Lung (tissue), 12 donors: ENCODE results near the gene FBXO42. TPM values are rescaled to one million over a fixed set of nuclear protein-coding genes. Genes with fewer than 3 reads are reported as not detected.

Experiments
- ATAC-seq: fragments of 200-7000 bp; cut with Tn5 transposase; one replicate; pipeline ENCODE4 v1.9.1; 2020; ENCODE audit warnings: moderate number of reproducible peaks; ENCODE audit not compliant: insufficient read depth, low FRiP score
- DNase-seq, 3 donors: peaks; one replicate each; pipeline ENCODE4 v3.0.0-alpha.2; 2013 to 2017
- H3K27ac ChIP-seq, 2 donors: one replicate each; pipeline ENCODE4 v1.5.1; 2013; ENCODE audit warnings: mild to moderate bottlenecking in 2 of 2, moderate library complexity in 2 of 2, control low read depth in 1 of 2, inconsistent platforms in 1 of 2, low read depth in 1 of 2, low read length in 1 of 2
- H3K27me3 ChIP-seq, 3 donors: one replicate each; pipeline ENCODE4 v1.5.1; 2013; ENCODE audit warnings: low read length in 2 of 3; ENCODE audit not compliant: control insufficient read depth in 3 of 3, insufficient read depth in 3 of 3
- H3K36me3 ChIP-seq, 4 donors: one replicate each; pipeline ENCODE4 v1.5.1; 2013; ENCODE audit warnings: low read length in 4 of 4, mild to moderate bottlenecking in 1 of 4, moderate library complexity in 1 of 4; ENCODE audit not compliant: control insufficient read depth in 4 of 4, insufficient read depth in 4 of 4
- H3K4me1 ChIP-seq, 5 donors: one replicate each; pipeline ENCODE4 v1.5.1; 2013; ENCODE audit warnings: low read length in 5 of 5, mild to moderate bottlenecking in 2 of 5, moderate library complexity in 1 of 5; ENCODE audit not compliant: control insufficient read depth in 5 of 5, insufficient read depth in 5 of 5
- H3K4me3 ChIP-seq: one replicate; pipeline ENCODE4 v1.5.1; 2013; ENCODE audit warnings: mild to moderate bottlenecking, control low read depth, moderate library complexity
- H3K9ac ChIP-seq, 2 donors: one replicate each; pipeline ENCODE4 v1.5.1; 2013; ENCODE audit warnings: low read length in 2 of 2, control low read depth in 1 of 2; ENCODE audit not compliant: insufficient read depth in 1 of 2
- H3K9me3 ChIP-seq, 4 donors: one replicate each; pipeline ENCODE4 v1.5.1; 2013; ENCODE audit warnings: low read length in 3 of 4, mild to moderate bottlenecking in 1 of 4, moderate library complexity in 1 of 4; ENCODE audit not compliant: control insufficient read depth in 4 of 4, insufficient read depth in 3 of 4
- CTCF ChIP-seq: IDR thresholded peaks from 2 replicates; pipeline ENCODE4 v1.5.1; 2012; ENCODE audit warnings: mild to moderate bottlenecking; ENCODE audit errors: control extremely low read depth, extremely low read depth
- WGBS, 2 donors: extraction: QIAGEN DNeasy Blood & Tissue Kit; methylation state at CpG; one replicate each; pipeline ENCODE4 v1.1.7; 2013; 5-methylcytosine and 5-hydroxymethylcytosine counted together
- polyA plus RNA-seq, 2 donors: library from polyadenylated mRNA; stranded (reverse); fragments of 200-250 nt; gene quantifications; one replicate each; pipeline ENCODE4 v1.2.1, GENCODE V29; 2013
- total RNA-seq, 2 donors: library from RNA; depleted of rRNA in 1 of 2; stranded (reverse); fragments of >200 nt in 1 of 2; gene quantifications; one replicate each; pipeline ENCODE4 v1.2.1, GENCODE V29; 2014 to 2021
- donor health status: control.
- donor health status: control.
- donor health status: Bipolar disorder and iron deficiency.
- donor health status: healthy.
- donor health status: DM: yes; HTN: yes; CAD: no.

Gene FBXO42
- total and polyA plus RNA-seq, 4 donors, result 7.3 to 28.6 (median 14.8) TPM

- H3K27me3 ChIP-seq, result no peaks in the 10 kb centered on the region
- peaks cover 0 to 2% (median 0%) of the 10 kb centered on the region in 4 donors for H3K9me3 ChIP-seq
- no peak overlapping the region for H3K4me3 ChIP-seq
- no peak overlapping the region for H3K9ac ChIP-seq
- H3K36me3 ChIP-seq, result peaks cover 0 to 45% (median 12%) of the 10 kb centered on the region in 4 donors
- TF ChIP-seq CTCF, result no peak
- no peak overlapping the region for H3K27ac ChIP-seq
- DNase-seq (peak in 2 of 3 donors; percentile 16 to 31), ATAC-seq (no peak)
- H3K4me1 ChIP-seq, result peaks cover 0 to 25% (median 4%) of the 10 kb centered on the region in 5 donors
- 73 to 79% methylated on average over 7 of the region's 7 CpGs for WGBS, 2 donors
Measured at GRCh38 chr1:16396591-16396990, 44.3 kb upstream of the FBXO42 start.

GRCh38 chr1:16394977-16395376, 42.7 kb upstream of the FBXO42 start:
- H3K36me3 ChIP-seq, result peaks cover 0 to 47% (median 12%) of the 10 kb centered on the region in 4 donors
- WGBS, 2 donors, result 93 to 97% methylated on average over 13 of the region's 13 CpGs
- H3K4me1 ChIP-seq, result peaks cover 0 to 35% (median 7%) of the 10 kb centered on the region in 5 donors
- no peak for ATAC-seq
- H3K4me3 ChIP-seq, result no peak overlapping the region
- peaks cover 0 to 2% (median 0%) of the 10 kb centered on the region in 4 donors for H3K9me3 ChIP-seq
- TF ChIP-seq CTCF, result no peak
- DNase-seq, result no peak
- H3K27ac ChIP-seq, result no peak overlapping the region
- no peak overlapping the region for H3K9ac ChIP-seq
- H3K27me3 ChIP-seq, result no peaks in the 10 kb centered on the region

- H3K27ac ChIP-seq, result no peak overlapping the region
- peaks cover 0 to 35% (median 7%) of the 10 kb centered on the region in 5 donors for H3K4me1 ChIP-seq
- no peak overlapping the region for H3K9ac ChIP-seq
- ATAC-seq (no peak), DNase-seq (no peak)
- peaks cover 0 to 41% (median 12%) of the 10 kb centered on the region in 4 donors for H3K36me3 ChIP-seq
- no peak for TF ChIP-seq CTCF
- no peaks in the 10 kb centered on the region for H3K27me3 ChIP-seq
- no peak overlapping the region for H3K4me3 ChIP-seq
- H3K9me3 ChIP-seq, result peaks cover 0 to 2% (median 0%) of the 10 kb centered on the region in 4 donors
- WGBS, 2 donors, result 86 to 91% methylated on average over 10 of the region's 10 CpGs
Measured at GRCh38 chr1:16393570-16394521, 41.6 kb upstream of the FBXO42 start.
